CD4-positive, alpha-beta memory T cell (primary cell): ENCODE results near the gene CLDN20. TPM values are rescaled to one million over a fixed set of nuclear protein-coding genes. Genes with fewer than 3 reads are reported as not detected.

Source experiments
- CTCF ChIA-PET: fragments of 350-600 bp; sonication (Branson Sonifier 250); formaldehyde crosslinking; loops from one replicate; lab custom pipeline; 2021; ENCODE audit warnings: inconsistent platforms; ENCODE audit not compliant: partially characterized antibody; lab: Charles Lee
- POLR2A ChIA-PET: fragments of 350-600 bp; sonication (Branson Sonifier 250); formaldehyde crosslinking; loops from one replicate; lab custom pipeline; 2021; ENCODE audit not compliant: partially characterized antibody; lab: Charles Lee
- DNase-seq, 5 donors: peaks; one replicate each; pipeline versions ENCODE4 v3.0.0 to v3.0.0-alpha.2; 2020 to 2022; ENCODE audit warnings: mixed read lengths in 1 of 5
- H3K27ac ChIP-seq: one replicate; pipeline ENCODE4 v1.7.0; 2013; ENCODE audit warnings: low read depth, low read length
- H3K27me3 ChIP-seq: 2 replicates; pipeline ENCODE4 v1.7.0; 2013; ENCODE audit warnings: mild to moderate bottlenecking, low read length, moderate library complexity; ENCODE audit not compliant: insufficient read depth
- H3K36me3 ChIP-seq: 2 replicates; pipeline ENCODE4 v1.7.0; 2013; ENCODE audit warnings: mild to moderate bottlenecking, low read length, moderate library complexity; ENCODE audit not compliant: insufficient read depth
- H3K4me1 ChIP-seq: 2 replicates; pipeline ENCODE4 v1.7.0; 2013; ENCODE audit warnings: mild to moderate bottlenecking, low read length, moderate library complexity; ENCODE audit not compliant: insufficient read depth
- H3K4me3 ChIP-seq, 2 donors: one replicate each; pipeline ENCODE4 v1.7.0; 2013; ENCODE audit warnings: low read length in 2 of 2, mild to moderate bottlenecking in 1 of 2
- H3K9me3 ChIP-seq, 2 donors: one replicate each; pipeline ENCODE4 v1.7.0; 2013; ENCODE audit warnings: low read length in 2 of 2, control low read depth in 1 of 2; ENCODE audit not compliant: control insufficient read depth in 1 of 2
- H3K27ac Mint-ChIP-seq, 7 donors: one replicate each; pipeline ENCODE4 v1.8.0; 2020 to 2021; ENCODE audit warnings: mixed read lengths in 7 of 7, mild to moderate bottlenecking in 6 of 7, inconsistent platforms in 3 of 7, moderate library complexity in 3 of 7
- H3K27me3 Mint-ChIP-seq, 2 donors: one replicate each; pipeline ENCODE4 v1.8.0; 2020 to 2021; ENCODE audit warnings: mixed read lengths in 2 of 2
- H3K36me3 Mint-ChIP-seq, 2 donors: one replicate each; pipeline ENCODE4 v1.8.0; 2020 to 2021; ENCODE audit warnings: mixed read lengths in 2 of 2, inconsistent platforms in 1 of 2, mild to moderate bottlenecking in 1 of 2
- H3K4me1 Mint-ChIP-seq, 4 donors: one replicate each; pipeline ENCODE4 v1.8.0; 2020 to 2021; ENCODE audit warnings: mixed read lengths in 4 of 4, mild to moderate bottlenecking in 1 of 4
- H3K4me3 Mint-ChIP-seq, 8 donors: one replicate each; pipeline ENCODE4 v1.8.0; 2020 to 2021; ENCODE audit warnings: mixed read lengths in 8 of 8, mild to moderate bottlenecking in 7 of 8, moderate library complexity in 6 of 8, inconsistent platforms in 3 of 8
- H3K9me3 Mint-ChIP-seq, 8 donors: one replicate each; pipeline ENCODE4 v1.8.0; 2020 to 2021; ENCODE audit warnings: mixed read lengths in 8 of 8, mild to moderate bottlenecking in 5 of 8, inconsistent platforms in 3 of 8, moderate library complexity in 1 of 8
- intact Hi-C: fragments of 100-400 bp; cut with micrococcal nuclease; formaldehyde crosslinking; loops from one replicate; pipeline ENCODE4 v1.15.1; 2023
- polyA plus RNA-seq, 2 donors: library from polyadenylated mRNA; unstranded; fragments of 300-500 nt; fragmentation: Illumina TruSeq; gene quantifications; one replicate each; pipeline ENCODE4 v1.2.3, GENCODE V29; 2021
- total RNA-seq, 2 experiments: library from RNA; stranded (reverse); gene quantifications; one replicate each; pipeline ENCODE4 v1.2.3, GENCODE V29; 2021

The CLDN20 gene
- total and polyA plus RNA-seq, 4 experiments from 2014 or later = not detected

DNA sequence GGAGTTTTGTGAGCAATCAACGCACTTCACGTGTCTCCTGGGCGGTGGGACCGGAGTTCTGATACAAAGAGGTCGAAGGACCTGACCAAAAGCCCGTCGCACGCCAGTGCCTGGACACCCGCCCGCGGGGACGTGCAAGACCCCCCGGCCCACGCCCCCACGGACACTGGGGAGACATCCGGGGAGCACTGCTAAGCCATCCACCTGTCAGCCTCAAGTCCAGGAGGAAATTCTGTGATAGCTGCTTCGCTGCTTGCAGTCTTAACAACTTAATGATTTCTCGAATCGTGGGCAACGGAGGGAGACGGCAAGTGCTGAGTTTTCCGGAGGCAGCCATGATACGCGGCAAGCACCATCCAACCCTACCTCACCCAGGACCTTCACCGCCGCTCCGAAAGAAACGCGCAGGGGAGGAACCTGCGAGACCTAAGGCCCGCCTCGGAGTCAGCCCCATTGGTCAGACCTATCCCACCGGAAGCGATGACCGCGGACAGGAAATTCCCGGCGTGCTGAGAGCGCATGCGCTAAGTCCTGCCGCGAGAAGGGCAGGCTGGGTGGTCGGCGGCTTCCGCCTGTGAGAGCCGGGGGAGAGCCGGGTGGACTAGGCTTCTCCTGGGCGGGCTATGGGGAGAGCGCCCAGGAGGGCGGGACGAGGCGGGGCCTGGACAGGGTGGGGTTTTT lies 50.4 kb downstream of the CLDN20 start, which contains the start of gene TFB1M:
TSS of gene TFB1M (minus strand) at position 393 of the 681 bp plus-strand sequence. CDS start at position 337, 56 bp downstream.
- POLR2A ChIA-PET = interaction anchor here (0.6 to 2.9 kb wide), 16 partner anchors 8 to 1707 kb away, joined by 3 to 18 read pairs (median 4); partner anchors contain the start of gene ARID1B
- Mint-ChIP-seq H3K36me3 (peaks cover 11 to 29% of the 10 kb centered on the region in 2 donors), H3K27me3 (no peaks in the 10 kb centered on the region), H3K4me3 (peak within 1 kb of the TSS; percentile 92 to 98 (median 96)), H3K4me1 (peaks cover 15 to 52% (median 35%) of the 10 kb centered on the region in 4 donors), H3K27ac (peak within 1 kb of the TSS; percentile 95 to 98 (median 97)), H3K9me3 (peaks cover 0 to 4% (median 0%) of the 10 kb centered on the region in 8 donors)
- intact Hi-C loops = loop anchor here (1.0 to 10.0 kb wide), 9 partner anchors 104 to 1958 kb away; partner anchors contain the start of gene SCAF8
- peak; percentile 97 to 98 (median 97) for DNase-seq
- Histone ChIP-seq H3K36me3 (peaks cover 6% of the 10 kb centered on the region), H3K4me3 (peak within 1 kb of the TSS; percentile 85 to 95), H3K4me1 (peaks cover 37% of the 10 kb centered on the region), H3K27me3 (no peaks in the 10 kb centered on the region), H3K27ac (peak within 1 kb of the TSS; percentile 96), H3K9me3 (no peaks in the 10 kb centered on the region)
- CTCF ChIA-PET = interaction anchor here (0.8 to 6.1 kb wide), 8 partner anchors 10 to 1465 kb away, joined by 3 to 58 read pairs (median 4); no protein-coding TSS in a partner anchor

DNA sequence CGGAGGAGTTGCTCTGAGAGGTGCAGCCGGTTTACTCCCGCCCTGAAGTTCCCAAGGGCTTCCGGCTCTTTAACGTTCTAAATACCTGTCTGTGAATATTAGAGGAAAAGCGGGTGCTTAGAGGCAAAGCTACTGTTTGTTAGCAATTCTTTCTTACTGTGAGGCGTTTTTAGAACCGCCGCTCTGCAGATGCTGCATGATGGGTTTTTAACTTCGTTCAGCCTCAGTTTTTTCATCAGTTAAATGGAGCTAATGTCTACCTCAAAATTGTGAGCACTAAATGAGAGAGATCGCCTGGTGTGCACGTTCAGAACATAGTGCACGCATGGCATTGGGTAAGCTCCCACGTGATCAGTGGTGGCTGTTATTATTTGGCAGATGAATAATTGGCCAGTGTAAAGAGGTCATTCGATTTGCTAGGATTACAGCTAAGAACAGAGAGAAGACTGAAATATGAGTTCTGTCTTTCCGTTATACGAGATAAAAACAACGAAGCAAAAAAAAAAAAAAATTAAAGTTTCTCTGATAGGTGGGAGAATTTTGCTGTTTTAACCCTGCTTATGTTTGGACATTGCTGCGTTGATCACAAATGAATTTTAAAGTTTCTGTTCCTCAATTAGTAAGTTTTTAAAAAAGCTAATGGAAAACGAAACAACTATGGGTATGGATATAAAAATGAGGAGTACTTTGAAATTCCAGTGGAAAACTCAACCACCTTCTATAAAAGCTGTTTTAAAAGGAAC lies 51.1 kb downstream of the CLDN20 start:
- ChIA-PET POLR2A (interaction anchor here (0.6 to 2.9 kb wide), 21 partner anchors 9 to 1706 kb away, joined by 3 to 18 read pairs (median 4); partner anchors contain the start of gene ARID1B), CTCF (interaction anchor here (0.7 to 6.1 kb wide), 12 partner anchors 11 to 1464 kb away, joined by 3 to 58 read pairs (median 4); no protein-coding TSS in a partner anchor)
- H3K27ac Mint-ChIP-seq = peak overlapping the region; percentile 95 to 98 (median 97)
- DNase-seq = peak in 1 of 5 donors; percentile 67
- H3K27me3 Mint-ChIP-seq = no peaks in the 10 kb centered on the region
- intact Hi-C loops = loop anchor here (1.0 to 10.0 kb wide), 10 partner anchors 103 to 1957 kb away; partner anchors contain the start of gene SCAF8
- peaks cover 0 to 4% (median 0%) of the 10 kb centered on the region in 8 donors for H3K9me3 Mint-ChIP-seq
- peak overlapping the region; percentile 92 to 98 (median 96) for H3K4me3 Mint-ChIP-seq
- peaks cover 8 to 27% of the 10 kb centered on the region in 2 donors for H3K36me3 Mint-ChIP-seq
- Histone ChIP-seq H3K27ac (peak overlapping the region; percentile 96), H3K9me3 (no peaks in the 10 kb centered on the region), H3K4me1 (peaks cover 37% of the 10 kb centered on the region), H3K27me3 (no peaks in the 10 kb centered on the region), H3K36me3 (peaks cover 6% of the 10 kb centered on the region), H3K4me3 (peak overlapping the region; percentile 85 to 95)
- H3K4me1 Mint-ChIP-seq = peaks cover 12 to 48% (median 32%) of the 10 kb centered on the region in 4 donors

- H3K27me3 Mint-ChIP-seq = no peaks in the 10 kb centered on the region
- no peaks in the 10 kb centered on the region for H3K27me3 ChIP-seq
- CTCF ChIA-PET = interaction anchor here (0.6 to 6.1 kb wide), 11 partner anchors 12 to 640 kb away, joined by 3 to 58 read pairs (median 3); no protein-coding TSS in a partner anchor
- no peak for DNase-seq
- H3K4me3 Mint-ChIP-seq = peak overlapping the region; percentile 92 to 98 (median 96)
- peaks cover 9 to 44% (median 29%) of the 10 kb centered on the region in 4 donors for H3K4me1 Mint-ChIP-seq
- H3K27ac ChIP-seq = peak overlapping the region; percentile 96
- POLR2A ChIA-PET = interaction anchor here (0.6 to 2.9 kb wide), 15 partner anchors 12 to 1513 kb away, joined by 3 to 18 read pairs (median 4); no protein-coding TSS in a partner anchor
- H3K4me3 ChIP-seq = peak overlapping the region in 1 of 2 donors; percentile 95
- intact Hi-C loops = loop anchor here (1.0 to 10.0 kb wide), 4 partner anchors 387 to 1081 kb away; no protein-coding TSS in a partner anchor
- H3K9me3 ChIP-seq = no peaks in the 10 kb centered on the region
- H3K9me3 Mint-ChIP-seq = peaks cover 0 to 4% (median 0%) of the 10 kb centered on the region in 8 donors
- H3K36me3 Mint-ChIP-seq = peaks cover 4 to 23% of the 10 kb centered on the region in 2 donors
- peak overlapping the region; percentile 95 to 98 (median 97) for H3K27ac Mint-ChIP-seq
- H3K4me1 ChIP-seq = peaks cover 32% of the 10 kb centered on the region
- H3K36me3 ChIP-seq = peaks cover 2% of the 10 kb centered on the region
Measured at GRCh38 chr6:155315516-155315871, 51.7 kb downstream of the CLDN20 start.

DNA sequence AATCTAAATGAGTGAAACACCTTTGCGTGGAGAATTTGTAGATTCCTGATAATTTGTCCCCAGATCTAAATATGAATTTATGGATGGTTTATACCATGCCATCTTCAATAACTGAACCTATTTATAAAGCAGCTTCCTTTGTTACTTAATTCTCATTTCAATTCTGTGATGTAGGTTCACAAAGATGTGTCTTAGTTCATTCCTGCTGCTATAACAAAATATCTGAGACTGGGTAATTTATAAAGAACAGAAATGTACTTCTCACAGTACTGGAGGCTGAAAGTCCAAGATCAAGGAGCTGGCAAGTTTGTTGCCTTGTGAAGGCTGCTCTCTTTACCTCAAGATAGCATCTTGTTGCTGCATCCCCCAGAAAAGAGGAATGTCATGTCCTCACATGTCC lies 52.6 kb downstream of the CLDN20 start:
- no peak overlapping the region for H3K4me3 ChIP-seq
- Mint-ChIP-seq H3K9me3 (peaks cover 0 to 4% (median 0%) of the 10 kb centered on the region in 8 donors), H3K4me3 (peak overlapping the region in 1 of 8 donors; percentile 39)

GRCh38 chr6:155317186-155317585 lies 53.4 kb downstream of the CLDN20 start:
- H3K27me3 Mint-ChIP-seq = peaks cover 0 to 4% of the 10 kb centered on the region in 2 donors
- H3K27ac ChIP-seq = no peak overlapping the region
- peak in 4 of 5 donors; percentile 5 to 11 (median 8) for DNase-seq
- H3K4me1 Mint-ChIP-seq = peaks cover 9 to 34% (median 21%) of the 10 kb centered on the region in 4 donors
- H3K4me1 ChIP-seq = peaks cover 19% of the 10 kb centered on the region
- H3K36me3 ChIP-seq = no peaks in the 10 kb centered on the region
- no peak overlapping the region for H3K4me3 Mint-ChIP-seq
- H3K36me3 Mint-ChIP-seq = peaks cover 0 to 16% of the 10 kb centered on the region in 2 donors
- POLR2A ChIA-PET = interaction anchor here (2.7 kb wide), 1 partner anchor 140 kb away, joined by 10 read pairs; no protein-coding TSS in a partner anchor
- no peaks in the 10 kb centered on the region for H3K9me3 ChIP-seq
- no peaks in the 10 kb centered on the region for H3K27me3 ChIP-seq
- peaks cover 0 to 4% (median 0%) of the 10 kb centered on the region in 8 donors for H3K9me3 Mint-ChIP-seq
- no peak overlapping the region for H3K27ac Mint-ChIP-seq
- no peak overlapping the region for H3K4me3 ChIP-seq
- CTCF ChIA-PET = interaction anchor here (1.2 to 6.1 kb wide), 6 partner anchors 10 to 641 kb away, joined by 4 to 58 read pairs (median 5); no protein-coding TSS in a partner anchor
- intact Hi-C loops = loop anchor here (1.0 to 10.0 kb wide), 2 partner anchors 140 to 1072 kb away; no protein-coding TSS in a partner anchor

More for the DNA sequence above, 52.6 kb downstream of the CLDN20 start:
- Histone ChIP-seq H3K27me3 (no peaks in the 10 kb centered on the region), H3K4me1 (peaks cover 26% of the 10 kb centered on the region), H3K9me3 (no peaks in the 10 kb centered on the region), H3K27ac (no peak overlapping the region), H3K36me3 (no peaks in the 10 kb centered on the region)
- ChIA-PET POLR2A (interaction anchor here (2.7 kb wide), 1 partner anchor 139 kb away, joined by 10 read pairs; no protein-coding TSS in a partner anchor), CTCF (interaction anchor here (0.8 to 6.1 kb wide), 8 partner anchors 11 to 642 kb away, joined by 3 to 58 read pairs (median 4); no protein-coding TSS in a partner anchor)
- peaks cover 2 to 21% of the 10 kb centered on the region in 2 donors for H3K36me3 Mint-ChIP-seq
- no peak for DNase-seq
- peaks cover 0 to 1% of the 10 kb centered on the region in 2 donors for H3K27me3 Mint-ChIP-seq
- peak overlapping the region in 3 of 7 donors; percentile 3 to 57 (median 8) for H3K27ac Mint-ChIP-seq
- intact Hi-C loops = loop anchor here (10.0 kb wide), 1 partner anchor 1072 kb away; no protein-coding TSS in a partner anchor
- peaks cover 9 to 42% (median 25%) of the 10 kb centered on the region in 4 donors for H3K4me1 Mint-ChIP-seq

DNA sequence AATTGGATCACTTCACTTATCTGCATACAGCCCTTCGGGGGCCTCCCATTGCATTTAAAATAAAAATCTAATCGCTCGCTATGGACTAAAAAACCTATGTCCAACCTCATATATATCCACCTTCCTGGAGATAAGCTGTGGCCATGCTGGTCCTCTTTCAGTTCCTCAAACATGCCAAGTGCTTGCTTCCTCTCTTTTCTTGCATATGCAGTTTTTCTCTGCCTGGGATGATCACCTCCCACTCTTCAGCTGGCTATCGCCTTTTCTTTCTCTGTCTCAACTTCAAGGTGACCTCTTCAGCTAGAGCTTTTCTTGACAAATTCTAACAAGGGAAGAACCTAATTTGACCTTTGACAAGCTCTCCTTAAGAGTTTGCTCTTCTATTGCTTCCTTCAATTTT lies 56.1 kb downstream of the CLDN20 start:
- ChIA-PET POLR2A (no interaction called here), CTCF (interaction anchor here (6.1 kb wide), 1 partner anchor 142 kb away, joined by 58 read pairs; no protein-coding TSS in a partner anchor)
- H3K36me3 Mint-ChIP-seq = peaks cover 0 to 1% of the 10 kb centered on the region in 2 donors
- H3K9me3 ChIP-seq = no peaks in the 10 kb centered on the region
- no peaks in the 10 kb centered on the region for H3K9me3 Mint-ChIP-seq
- H3K27me3 Mint-ChIP-seq = peaks cover 0 to 4% of the 10 kb centered on the region in 2 donors
- H3K27ac ChIP-seq = no peak overlapping the region
- no peak overlapping the region for H3K4me3 ChIP-seq
- H3K27me3 ChIP-seq = no peaks in the 10 kb centered on the region
- H3K4me3 Mint-ChIP-seq = no peak overlapping the region
- DNase-seq = no peak
- H3K4me1 Mint-ChIP-seq = peaks cover 6 to 7% (median 6%) of the 10 kb centered on the region in 4 donors
- no peaks in the 10 kb centered on the region for H3K36me3 ChIP-seq
- intact Hi-C loops = loop anchor here (10.0 kb wide), 1 partner anchor 1075 kb away; no protein-coding TSS in a partner anchor
- H3K27ac Mint-ChIP-seq = no peak overlapping the region
- H3K4me1 ChIP-seq = peaks cover 8% of the 10 kb centered on the region
